GM21717 (cell line): Measurements from ENCODE around the gene GPC1.

Experiments used
- ATAC-seq: cut with Tn5 transposase; IDR thresholded peaks from one replicate; pipeline ENCODE4 v1.9.1; 2021; ENCODE audit warnings: mild to moderate bottlenecking, moderate library complexity; ENCODE audit not compliant: unreplicated experiment

The GPC1 gene

GRCh38 chr2:240411261-240412160 is 24.0 kb upstream of the GPC1 start:
- no peak for ATAC-seq

DNA sequence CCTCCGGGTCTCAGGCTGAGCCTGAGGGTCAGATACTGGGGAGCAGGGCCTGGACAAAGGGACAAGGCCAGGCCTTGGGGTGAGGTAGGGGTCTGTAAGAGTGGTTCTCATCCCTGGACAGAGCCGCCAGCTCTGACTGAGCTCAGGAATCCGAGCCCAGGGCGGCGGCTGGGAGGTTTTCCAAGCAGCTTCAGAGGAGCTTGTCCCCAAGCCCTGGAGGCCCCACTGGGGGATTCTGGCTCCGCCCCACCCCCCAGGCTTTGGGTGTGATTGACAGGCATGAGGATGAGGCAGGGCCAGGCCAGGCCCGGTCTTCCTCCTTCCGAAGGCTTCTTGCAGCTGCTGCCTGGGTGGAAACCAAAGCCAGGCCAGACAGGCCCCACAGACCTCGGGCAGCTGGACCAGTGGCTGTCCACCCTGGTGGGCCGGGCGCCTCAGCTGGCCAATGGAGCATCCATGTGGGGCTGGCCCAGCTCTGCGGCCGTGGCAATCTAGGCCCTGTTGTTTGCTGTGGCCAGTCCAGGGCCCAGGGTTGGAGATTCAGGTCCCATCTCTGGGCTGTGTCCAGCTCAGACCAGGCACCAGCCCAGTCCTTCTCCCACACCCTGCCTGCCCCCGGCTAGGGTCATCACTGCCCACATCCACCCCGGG is 23.1 kb upstream of the GPC1 start:
- ATAC-seq = no peak

DNA sequence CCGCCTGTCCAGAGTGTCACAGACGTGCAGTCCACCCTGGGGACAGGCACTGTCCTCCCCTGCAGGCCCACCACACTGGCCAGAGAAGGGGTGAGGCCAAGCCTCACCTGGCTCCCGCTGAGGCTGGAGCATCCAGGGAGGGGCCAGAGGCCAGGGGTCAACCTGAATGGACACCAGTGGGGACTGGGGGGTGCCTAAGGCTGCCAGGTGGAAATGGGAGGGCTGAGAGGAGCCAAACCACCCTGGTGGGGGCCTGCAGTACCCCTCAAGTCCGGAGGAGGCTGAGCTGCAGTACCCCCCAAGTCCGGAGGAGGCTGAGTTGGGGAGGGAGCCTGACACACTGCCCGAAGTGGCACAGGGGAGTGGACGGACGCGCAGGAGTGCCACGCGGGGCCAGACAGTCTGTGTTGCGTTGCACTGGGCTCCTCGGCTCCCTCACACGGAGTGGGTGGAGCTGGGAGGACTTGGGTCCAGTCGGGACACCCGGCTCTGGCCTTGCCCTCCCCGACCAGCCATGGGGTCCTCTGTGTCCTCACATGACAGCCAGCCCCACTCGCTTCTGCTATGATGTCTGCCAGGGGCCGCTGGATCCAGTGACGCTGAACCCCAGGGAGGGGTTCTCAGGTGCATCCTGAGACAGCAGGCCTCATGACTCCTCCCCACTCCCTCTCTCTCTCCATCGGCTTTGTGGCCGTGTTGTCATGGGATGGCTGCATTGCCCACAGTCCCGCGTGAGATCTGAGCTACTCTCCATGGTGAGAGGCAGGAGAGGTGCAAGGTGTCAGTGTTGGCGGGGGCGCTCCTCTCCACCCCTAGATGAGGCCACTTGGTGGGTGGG is 22.3 kb upstream of the GPC1 start:
- no peak for ATAC-seq

- no peak for ATAC-seq
Measured at GRCh38 chr2:240413813-240414429, 21.5 kb upstream of the GPC1 start.

DNA sequence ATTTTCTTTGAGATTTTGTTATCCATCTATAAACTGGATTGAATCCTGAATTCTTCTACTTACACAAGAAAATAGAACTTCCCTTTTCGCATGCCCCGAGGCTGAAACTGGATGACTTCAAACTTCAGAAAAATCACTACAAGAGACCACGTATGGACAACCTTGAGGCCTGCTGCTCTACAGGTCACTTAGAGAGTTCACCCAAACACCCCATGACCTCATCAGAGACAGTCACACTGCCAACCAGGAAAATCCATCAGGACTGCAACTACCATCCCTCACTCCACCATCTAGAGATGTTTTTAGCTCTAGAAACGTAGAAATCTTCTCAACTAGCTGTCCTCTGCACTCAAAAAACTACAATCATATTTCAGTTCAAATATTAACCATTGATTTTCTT is 18.6 kb upstream of the GPC1 start:
- ATAC-seq = no peak

DNA sequence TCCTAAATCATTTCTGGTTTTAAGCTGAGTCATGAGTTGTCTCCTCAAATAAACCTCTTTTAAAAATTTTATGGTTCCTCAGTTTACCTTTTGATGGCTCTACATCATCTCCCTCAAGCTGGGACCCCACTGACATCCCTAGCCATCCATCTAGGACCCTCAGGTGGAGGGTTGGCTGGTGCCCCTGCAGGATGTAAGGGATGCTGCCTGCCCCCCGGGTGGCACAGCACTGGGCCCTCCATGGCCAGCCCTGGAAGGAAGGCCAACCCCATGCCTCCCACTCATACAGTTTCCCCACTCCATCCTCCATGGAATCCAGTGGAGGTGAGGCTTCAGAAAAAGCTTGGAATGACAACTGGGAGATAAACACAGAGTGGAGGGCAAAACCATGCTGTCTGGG is 17.2 kb upstream of the GPC1 start:
- no peak for ATAC-seq

GRCh38 chr2:240419271-240419670 is 16.2 kb upstream of the GPC1 start:
- ATAC-seq = no peak

DNA sequence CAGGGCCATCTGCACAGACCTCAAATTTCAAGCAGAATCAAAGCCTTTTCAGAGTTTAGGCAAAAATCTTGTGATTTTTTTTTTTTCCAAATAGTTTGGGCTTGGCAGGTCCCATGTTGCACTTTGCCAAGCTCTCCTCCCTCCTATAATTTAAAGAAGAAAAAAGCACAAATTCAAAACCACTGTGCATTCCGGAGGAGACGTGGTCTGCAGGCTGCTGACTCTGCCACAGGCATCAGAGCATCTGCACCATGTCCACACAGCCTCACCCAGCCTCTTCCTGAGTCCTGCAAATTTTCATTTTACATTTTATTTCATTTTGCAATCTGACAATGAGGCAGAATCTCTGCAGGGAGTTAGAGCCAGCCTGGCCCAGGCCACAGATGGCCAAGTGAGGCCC is 15.7 kb upstream of the GPC1 start:
- ATAC-seq = no peak

- ATAC-seq = no peak
Measured at GRCh38 chr2:240420206-240421104, 15.0 kb upstream of the GPC1 start.

DNA sequence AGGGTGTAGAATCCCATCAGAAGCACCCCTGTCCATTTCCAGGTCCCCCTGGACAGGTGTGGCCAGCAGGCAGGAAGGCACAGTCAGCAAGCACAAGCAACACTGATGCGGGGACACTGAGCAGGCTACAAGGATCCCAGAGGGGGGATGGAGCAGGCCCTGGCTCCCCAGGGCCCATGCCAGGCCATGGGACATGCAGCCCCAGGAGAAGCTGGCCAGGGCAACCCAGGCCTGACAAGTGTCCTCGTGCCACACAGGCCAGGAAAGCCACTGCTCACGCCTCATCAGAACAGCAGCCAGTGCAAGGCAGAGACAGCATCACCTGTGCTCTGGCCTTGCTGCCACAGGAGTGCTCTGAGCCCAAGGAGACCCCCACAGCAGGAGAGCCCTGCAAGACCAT is 14.1 kb upstream of the GPC1 start:
- no peak for ATAC-seq

- no peak for ATAC-seq
Measured at GRCh38 chr2:240422658-240423329, 12.7 kb upstream of the GPC1 start.

DNA sequence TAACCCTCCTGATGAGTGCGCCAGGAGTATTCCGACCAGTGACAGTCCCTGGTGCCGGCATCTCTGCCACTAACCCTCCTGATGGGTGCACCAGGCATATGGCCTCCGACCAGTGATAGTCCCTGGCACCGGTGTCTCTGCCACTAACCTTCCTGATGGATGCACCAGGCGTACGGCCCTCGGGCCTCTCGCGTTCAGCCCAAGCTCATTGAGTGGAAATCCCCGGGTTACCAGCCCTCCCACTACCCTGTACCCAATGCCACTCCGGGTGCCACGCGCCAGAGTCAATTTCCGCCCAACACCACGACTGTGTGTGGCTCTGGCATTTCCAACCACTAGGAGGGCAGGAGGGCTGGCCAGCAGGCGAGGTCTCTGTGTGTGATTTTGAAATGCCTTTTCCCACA is 11.7 kb upstream of the GPC1 start:
- no peak for ATAC-seq

DNA sequence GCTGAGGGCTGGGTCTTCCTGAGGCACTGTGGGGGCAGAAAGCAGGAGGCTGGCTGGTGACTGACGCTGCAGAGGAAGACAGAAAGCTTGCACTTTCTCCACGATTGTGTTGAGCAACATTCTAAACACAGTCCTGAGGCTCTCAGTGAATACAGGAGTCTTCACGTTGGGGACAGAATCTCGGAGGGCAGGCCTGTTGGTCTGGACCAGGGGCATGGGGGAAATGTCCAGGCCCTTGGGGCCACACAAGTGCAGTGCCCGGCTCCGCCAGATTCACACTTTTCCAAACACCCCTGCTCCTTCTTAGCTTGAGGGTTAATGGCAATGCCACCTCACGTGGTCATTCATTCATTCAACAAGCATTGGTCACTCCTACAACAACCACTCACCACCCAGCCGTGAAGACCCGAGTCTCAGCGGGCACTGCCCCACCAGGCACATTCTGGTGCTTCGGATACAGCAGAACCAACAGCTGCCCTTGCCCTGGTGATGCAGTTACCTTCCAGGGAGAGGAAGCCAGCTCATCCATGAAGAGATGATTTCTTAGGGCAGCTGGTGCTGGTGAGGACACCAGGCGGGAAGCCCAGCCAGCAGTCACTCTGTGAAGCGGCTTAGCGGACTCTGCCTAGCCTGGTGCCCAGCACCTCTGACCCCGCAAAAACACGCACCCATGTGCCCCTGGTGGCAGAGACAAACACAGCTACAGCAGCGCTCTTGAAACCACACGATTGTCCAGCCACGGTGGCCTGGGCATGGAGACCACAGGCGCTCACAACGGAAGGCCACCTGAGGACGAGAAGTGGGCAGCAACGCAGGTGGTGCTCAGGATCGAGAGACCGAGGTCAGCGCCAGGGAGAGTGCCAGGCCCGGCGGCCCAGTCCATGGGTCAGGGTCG is 10.9 kb upstream of the GPC1 start:
- ATAC-seq = no peak

- ATAC-seq = no peak
Measured at GRCh38 chr2:240425236-240425615, 10.2 kb upstream of the GPC1 start.

- ATAC-seq = no peak
Measured at GRCh38 chr2:240425697-240426096, 9.8 kb upstream of the GPC1 start.

GRCh38 chr2:240426845-240427721 is 8.4 kb upstream of the GPC1 start:
- no peak for ATAC-seq

- ATAC-seq = no peak
Measured at GRCh38 chr2:240427729-240428128, 7.7 kb upstream of the GPC1 start.

- ATAC-seq = no peak
Measured at GRCh38 chr2:240428245-240428644, 7.2 kb upstream of the GPC1 start.
